ENCODE results near the gene CEP83. TPM values are rescaled to one million over a fixed set of nuclear protein-coding genes. Genes with fewer than 3 reads are reported as not detected.

Gene CEP83
- total and polyA plus RNA-seq, 2 donors (not counting 1 experiment from before 2014, with no cell fraction given): 4.0 to 24.8 TPM

GRCh38 chr12:94260717-94261116, 198.9 kb downstream of the CEP83 start:
- H3K27ac ChIP-seq (ENCODE audit: low read length in 2 of 2): peak overlapping the region in 1 of 2 donors; percentile 35
- H3K79me2 ChIP-seq (ENCODE audit: control insufficient read depth, insufficient read depth, low read length): no peaks in the 10 kb centered on the region
- intact Hi-C loops (cut with micrococcal nuclease): no loop called here
- H3K36me3 ChIP-seq (replicated peaks in 1 of 2; ENCODE audit: control extremely low read depth in 1 of 2, control insufficient read depth in 1 of 2, extremely low read depth in 1 of 2, insufficient read depth in 2 of 2, low read length in 1 of 2): peaks cover 7 to 37% of the 10 kb centered on the region in 2 experiments
- Mint-ChIP-seq H3K4me3 (no peak overlapping the region), H3K4me1 (peaks cover 48% of the 10 kb centered on the region), H3K27me3 (no peaks in the 10 kb centered on the region), H3K9me3 (ENCODE audit: insufficient read depth) (no peaks in the 10 kb centered on the region), H3K27ac (peak overlapping the region; percentile 59)
- DNase-seq (no peak), ATAC-seq (ENCODE audit: low read depth) (no peak)
- POLR2A ChIA-PET: interaction anchor here (0.5 kb wide), 1 partner anchor 10 kb away, joined by 3 read pairs; no protein-coding TSS in a partner anchor
- CTCF ChIA-PET: no interaction called here
- no peak for TF ChIP-seq CTCF (IDR thresholded peaks at IDR 0.05)
- TF ChIP-seq EZH2 (IDR thresholded peaks at IDR 0.05; ENCODE audit: borderline replicate concordance, insufficient read depth, low read depth, low read length, poor library complexity, severe bottlenecking): no peak
- H3K4me2 ChIP-seq (replicated peaks; ENCODE audit: low read depth, low read length, poor library complexity, severe bottlenecking): no peak overlapping the region
- 98% methylated on average over 11 of the region's 13 CpGs for WGBS (ENCODE audit: insufficient coverage)
- H3K9me3 ChIP-seq (ENCODE audit: control extremely low read depth in 1 of 3, control insufficient read depth in 2 of 3, insufficient read depth in 1 of 3, low read length in 2 of 3): no peaks in the 10 kb centered on the region
- peaks cover 32 to 35% of the 10 kb centered on the region in 2 donors for H3K4me1 ChIP-seq (ENCODE audit: control insufficient read depth in 2 of 2, insufficient read depth in 2 of 2, low read length in 2 of 2)
- H3K9ac ChIP-seq (ENCODE audit: low read length): no peak overlapping the region
- H2AFZ ChIP-seq (ENCODE audit: insufficient read depth, low read depth, low read length, poor library complexity, severe bottlenecking): no peak overlapping the region
- no peaks in the 10 kb centered on the region for H4K20me1 ChIP-seq (ENCODE audit: control insufficient read depth, insufficient read depth, low read length, poor library complexity, severe bottlenecking)
- no peak overlapping the region for H3K4me3 ChIP-seq (ENCODE audit: control extremely low read depth in 1 of 5, extremely low read depth in 1 of 5, insufficient read depth in 1 of 5, low read depth in 2 of 5, low read length in 4 of 5)
- H3K27me3 ChIP-seq (replicated peaks in 1 of 4; ENCODE audit: control extremely low read depth in 1 of 4, control insufficient read depth in 3 of 4, insufficient read depth in 4 of 4, low read length in 3 of 4): no peaks in the 10 kb centered on the region

GRCh38 chr12:94260017-94260416, 199.7 kb downstream of the CEP83 start:
- no peaks in the 10 kb centered on the region for H3K27me3 Mint-ChIP-seq
- ATAC-seq (ENCODE audit: low read depth) (no peak), DNase-seq (no peak)
- no peak overlapping the region for H3K4me3 ChIP-seq (ENCODE audit: control extremely low read depth in 1 of 5, extremely low read depth in 1 of 5, insufficient read depth in 1 of 5, low read depth in 2 of 5, low read length in 4 of 5)
- no CpG with 5 or more reads among the region's 3 CpGs for WGBS (ENCODE audit: insufficient coverage)
- H3K4me1 Mint-ChIP-seq: peaks cover 45% of the 10 kb centered on the region
- no peak for TF ChIP-seq CTCF (IDR thresholded peaks at IDR 0.05)
- ChIA-PET POLR2A (no interaction called here), CTCF (interaction anchor here (0.8 kb wide), 1 partner anchor 117 kb away, joined by 3 read pairs; no protein-coding TSS in a partner anchor)
- peaks cover 12 to 38% of the 10 kb centered on the region in 2 experiments for H3K36me3 ChIP-seq (replicated peaks in 1 of 2; ENCODE audit: control extremely low read depth in 1 of 2, control insufficient read depth in 1 of 2, extremely low read depth in 1 of 2, insufficient read depth in 2 of 2, low read length in 1 of 2)
- no peaks in the 10 kb centered on the region for H3K79me2 ChIP-seq (ENCODE audit: control insufficient read depth, insufficient read depth, low read length)
- H3K27ac Mint-ChIP-seq: peak overlapping the region; percentile 53
- H3K9me3 Mint-ChIP-seq (ENCODE audit: insufficient read depth): no peaks in the 10 kb centered on the region
- H3K27me3 ChIP-seq (replicated peaks in 1 of 4; ENCODE audit: control extremely low read depth in 1 of 4, control insufficient read depth in 3 of 4, insufficient read depth in 4 of 4, low read length in 3 of 4): no peaks in the 10 kb centered on the region
- no peak overlapping the region for H3K4me2 ChIP-seq (replicated peaks; ENCODE audit: low read depth, low read length, poor library complexity, severe bottlenecking)
- H3K27ac ChIP-seq (ENCODE audit: low read length in 2 of 2): no peak overlapping the region
- no peaks in the 10 kb centered on the region for H3K9me3 ChIP-seq (ENCODE audit: control extremely low read depth in 1 of 3, control insufficient read depth in 2 of 3, insufficient read depth in 1 of 3, low read length in 2 of 3)
- H3K4me3 Mint-ChIP-seq: no peak overlapping the region
- H3K4me1 ChIP-seq (ENCODE audit: control insufficient read depth in 2 of 2, insufficient read depth in 2 of 2, low read length in 2 of 2): peaks cover 32 to 35% of the 10 kb centered on the region in 2 donors
- no peaks in the 10 kb centered on the region for H4K20me1 ChIP-seq (ENCODE audit: control insufficient read depth, insufficient read depth, low read length, poor library complexity, severe bottlenecking)
- intact Hi-C loops (cut with micrococcal nuclease): no loop called here
- H3K9ac ChIP-seq (ENCODE audit: low read length): no peak overlapping the region
- H2AFZ ChIP-seq (ENCODE audit: insufficient read depth, low read depth, low read length, poor library complexity, severe bottlenecking): no peak overlapping the region
